ENCODE measurements around the gene MOSPD3.

GRCh38 chr7:100641860-100642533 is 29.7 kb downstream of the MOSPD3 start:
- TF ChIP-seq CTCF (IDR thresholded peaks at IDR 0.05; ENCODE audit: insufficient read depth, low read length) (no peak), POLR2AphosphoS5 (IDR thresholded peaks at IDR 0.05; ENCODE audit: low read depth) (no peak)
